Motor neuron (in vitro differentiated cells): ENCODE results near the gene TWIST2. TPM values are rescaled to one million over a fixed set of nuclear protein-coding genes. Genes with fewer than 3 reads are reported as not detected.
A peak's percentile ranks its signal among the peaks of the same experiment; 100 is the strongest.

Source experiments
- ATAC-seq, 8 experiments: fragments of 200-7000 bp; cut with Tn5 transposase; replicated peaks in 6 of 8; 2 replicates each; pipeline ENCODE4 v1.8.0; 2021; ENCODE audit warnings: mild to moderate bottlenecking in 8 of 8, moderate library complexity in 8 of 8
- H3K27ac ChIP-seq, 2 donors: fragments of 250-450 bp; sonication (Bioruptor Pico); 2 replicates each; pipeline ENCODE4 v1.9.0; 2021; ENCODE audit warnings: antibody characterized with exemption in 2 of 2, mild to moderate bottlenecking in 2 of 2, moderate library complexity in 1 of 2
- H3K4me1 ChIP-seq, 2 donors: fragments of 250-450 bp; sonication (Bioruptor Pico); replicated peaks in 1 of 2; 2 replicates each; pipeline ENCODE4 v1.6.1; 2021; ENCODE audit warnings: antibody characterized with exemption in 2 of 2, mild to moderate bottlenecking in 2 of 2, moderate library complexity in 1 of 2
- H3K4me3 ChIP-seq, 5 donors: fragments of 250-450 bp; sonication (Bioruptor Pico); 2 replicates each; pipeline ENCODE4 v1.9.0; 2021; ENCODE audit warnings: antibody characterized with exemption in 5 of 5, mild to moderate bottlenecking in 5 of 5, moderate library complexity in 4 of 5
- WGBS, 10 experiments: fragments of 450-650 bp; shearing (Covaris generic); methylation state at CpG; one replicate each; pipeline ENCODE4 v1.0.0; 2022; 5-methylcytosine and 5-hydroxymethylcytosine counted together
- in situ Hi-C, 9 experiments: fragments of 400-800 bp; cut with MboI; loops; one replicate each; pipeline ENCODE4 v1.15.0; 2021; ENCODE audit warnings: low sequenced_read_pairs in 9 of 9, low pct_unique_long_range_greater_than_20kb in 2 of 9; ENCODE audit not compliant: unreplicated experiment in 9 of 9
- total RNA-seq, 8 experiments: library from RNA; unstranded; fragments of 300-600 nt; gene quantifications; 2 replicates each; pipeline versions ENCODE4 v1.2.3 to v1.2.4, GENCODE V29; 2022

The TWIST2 gene
- total RNA-seq, 8 experiments from 2014 or later, result 1.00 to 41.3 (median 9.5) TPM; not detected in 3

DNA sequence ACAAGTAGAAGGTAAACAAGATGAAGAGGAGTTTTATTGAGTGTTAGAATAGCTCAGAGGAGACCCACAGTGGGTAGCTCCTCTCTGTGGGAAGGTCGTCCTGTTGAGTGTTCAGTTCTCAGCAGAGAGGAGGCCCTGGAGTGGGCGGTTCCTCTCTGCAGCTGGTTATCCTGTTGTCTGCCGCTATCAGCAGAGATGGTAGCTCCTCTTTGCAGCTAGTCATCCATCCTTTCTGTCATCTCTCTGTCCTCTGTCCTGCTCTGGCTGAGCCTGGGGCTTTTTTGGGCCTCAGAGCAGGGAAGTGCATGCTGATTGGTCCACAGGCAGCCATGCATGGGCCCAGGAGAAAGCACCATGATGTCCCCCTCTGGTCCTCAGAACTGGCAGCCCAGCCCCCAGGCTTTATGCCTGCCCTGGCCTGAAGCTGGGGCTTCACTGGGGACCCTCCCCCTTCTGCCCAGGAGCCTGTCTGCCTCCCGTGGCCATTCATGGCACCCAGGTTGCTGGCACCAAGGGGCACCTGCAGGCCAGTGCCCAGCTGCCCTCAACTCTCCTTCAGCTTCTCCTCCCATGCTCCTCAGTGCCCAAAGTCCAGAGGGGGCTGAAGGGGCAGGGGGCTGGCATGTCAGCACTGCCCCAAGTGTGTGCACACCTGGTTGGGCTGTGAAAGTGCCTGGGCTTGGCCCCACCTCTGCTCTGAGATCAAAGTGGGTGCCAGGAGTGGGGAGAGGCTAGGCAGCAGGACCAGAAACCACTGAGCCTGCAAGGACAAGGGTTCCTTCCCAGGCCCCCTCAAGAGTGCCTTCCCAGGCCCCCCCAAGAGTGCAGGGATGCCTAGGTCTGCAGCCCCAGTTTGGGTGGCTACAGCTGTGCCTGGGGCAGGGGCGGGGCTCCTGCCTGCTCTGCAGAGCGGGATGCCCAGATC, 98.7 kb downstream of the TWIST2 start:
- no peaks in the 10 kb centered on the region for H3K4me1 ChIP-seq
- WGBS, 10 experiments, result 20 to 88% (median 62%) methylated on average over 1 to 4 of the region's 6 CpGs; no CpG with 5 or more reads in 3 of the 10 experiments
- in situ Hi-C loops, result no loop called here
- peak in 2 of 8 experiments; percentile 50 to 63 for ATAC-seq
- H3K4me3 ChIP-seq, result no peak overlapping the region
- H3K27ac ChIP-seq, result no peak overlapping the region

DNA sequence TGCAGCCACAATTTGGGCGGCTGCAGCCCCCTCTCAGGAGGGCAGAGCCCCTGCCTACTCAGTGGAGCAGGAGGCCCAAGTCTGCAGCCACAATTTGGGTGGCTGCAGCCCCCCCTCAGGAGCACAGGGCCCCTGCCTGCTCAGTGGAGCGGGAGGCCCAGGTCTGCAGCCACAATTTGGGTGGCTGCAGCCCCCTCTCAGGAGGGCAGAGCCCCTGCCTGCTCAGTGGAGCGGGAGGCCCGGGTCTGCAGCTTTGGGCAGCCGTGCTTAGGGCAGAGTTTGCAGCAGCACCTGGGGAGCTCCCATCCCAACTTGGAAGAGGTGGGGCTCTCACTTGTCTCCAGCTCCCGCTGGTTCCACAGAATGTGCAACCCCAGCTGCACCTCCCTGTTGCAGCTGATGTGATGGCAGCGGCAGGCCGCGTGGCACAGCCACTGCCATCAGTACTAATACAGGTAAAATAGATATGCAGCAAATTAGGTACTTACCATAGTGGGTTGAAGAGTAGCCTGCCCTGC, 99.4 kb downstream of the TWIST2 start:
- Histone ChIP-seq H3K27ac (no peak overlapping the region), H3K4me3 (no peak overlapping the region), H3K4me1 (peaks cover 0 to under 1% of the 10 kb centered on the region in 2 donors)
- ATAC-seq, result no peak
- 40 to 93% (median 82%) methylated on average over 1 to 4 of the region's 9 CpGs; no CpG with 5 or more reads in 5 of the 10 experiments for WGBS, 10 experiments
- in situ Hi-C loops, result no loop called here

DNA sequence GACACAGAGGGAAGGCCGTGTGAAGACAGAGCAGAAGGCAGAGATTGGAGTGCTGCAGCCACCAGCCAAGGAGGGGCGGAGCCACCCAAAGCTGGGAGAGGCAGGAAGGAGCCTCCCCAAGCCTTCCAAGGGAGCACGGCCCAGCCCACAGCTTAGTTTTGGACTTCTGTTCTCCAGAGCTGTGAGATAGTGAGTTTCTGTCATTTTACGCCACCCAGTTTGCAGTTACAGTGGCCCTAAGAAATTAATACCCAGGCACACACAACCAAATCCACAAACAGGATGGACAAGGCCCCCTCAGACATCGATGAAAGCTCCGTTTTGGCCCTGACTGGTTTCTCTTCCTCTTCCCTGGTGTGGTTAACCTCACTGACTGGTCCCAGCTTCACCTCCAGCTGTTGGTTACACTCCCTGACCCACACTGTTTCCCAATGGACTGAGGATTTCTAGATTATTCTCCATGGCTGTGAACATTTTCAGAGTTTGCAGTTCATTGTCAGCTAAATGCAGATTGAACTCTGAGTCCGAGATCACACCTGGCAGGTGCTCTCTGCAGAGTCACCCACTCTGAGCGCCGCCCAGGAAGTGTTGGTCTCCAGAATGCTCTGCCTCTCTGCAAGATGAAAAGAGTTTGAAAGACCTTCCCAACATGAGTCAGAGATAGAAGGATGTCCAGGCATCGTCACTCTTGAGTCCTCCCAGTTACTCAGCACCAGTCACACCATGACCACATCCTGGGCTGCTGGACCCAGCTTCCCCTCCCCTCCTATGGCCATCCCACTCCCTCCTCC, 100.2 kb downstream of the TWIST2 start:
- H3K4me3 ChIP-seq, result no peak overlapping the region
- 10 to 100% (median 65%) methylated on average over 1 to 6 of the region's 10 CpGs; no CpG with 5 or more reads in 4 of the 10 experiments for WGBS, 10 experiments
- H3K4me1 ChIP-seq, result peaks cover 0 to 4% of the 10 kb centered on the region in 2 donors
- in situ Hi-C loops, result no loop called here
- ATAC-seq, result peak in 6 of 8 experiments; percentile 14 to 82 (median 67)
- no peak overlapping the region for H3K27ac ChIP-seq

DNA sequence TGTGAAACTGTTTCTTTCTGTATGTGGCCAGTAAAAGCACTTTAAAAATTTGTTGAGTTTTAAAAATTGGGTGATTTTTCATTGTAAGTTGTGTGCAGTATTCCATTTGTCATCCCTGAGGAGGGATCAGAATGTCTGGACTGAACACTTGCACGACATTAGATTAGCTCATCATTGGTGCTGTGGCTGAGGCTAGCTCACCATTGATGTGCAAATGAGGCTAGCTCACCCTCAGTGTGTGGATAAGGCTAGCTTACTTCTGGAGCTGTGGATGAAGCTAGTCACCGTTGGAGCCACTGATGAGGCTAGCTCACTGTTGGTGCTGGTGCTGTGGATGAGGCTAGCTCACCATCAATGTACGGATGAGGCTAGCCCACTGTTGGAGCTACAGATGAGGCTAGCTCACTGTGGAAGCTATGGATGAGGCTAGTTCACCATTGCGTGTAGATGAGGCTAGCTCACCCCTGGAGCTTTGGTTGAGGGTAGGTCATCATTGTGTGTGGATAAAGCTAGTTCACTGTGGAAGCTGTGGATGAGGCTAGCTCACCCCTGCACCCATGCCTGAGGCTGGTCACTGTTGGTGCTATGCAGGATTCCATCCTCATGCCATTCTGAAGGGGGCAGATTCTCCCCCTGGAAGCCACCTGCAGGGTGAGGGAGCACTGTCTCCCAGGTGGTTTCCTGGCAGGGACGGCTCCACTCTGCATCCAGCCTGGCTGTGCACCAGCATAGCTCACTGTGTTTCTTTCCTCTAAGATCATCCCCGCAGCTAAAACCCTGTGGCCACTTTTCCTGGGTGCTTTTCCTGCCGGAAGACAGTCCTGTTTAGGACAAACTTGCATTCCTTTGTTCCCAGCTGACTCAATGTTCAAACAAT, 101.1 kb downstream of the TWIST2 start:
- in situ Hi-C loops, result no loop called here
- no peak overlapping the region for H3K4me3 ChIP-seq
- H3K27ac ChIP-seq, result no peak overlapping the region
- WGBS, 10 experiments, result 40 to 82% (median 71%) methylated on average over 1 to 5 of the region's 7 CpGs; no CpG with 5 or more reads in 1 of the 10 experiments
- peaks cover 0 to 4% of the 10 kb centered on the region in 2 donors for H3K4me1 ChIP-seq
- ATAC-seq, result peak in 5 of 8 experiments; percentile 4 to 68 (median 22)

DNA sequence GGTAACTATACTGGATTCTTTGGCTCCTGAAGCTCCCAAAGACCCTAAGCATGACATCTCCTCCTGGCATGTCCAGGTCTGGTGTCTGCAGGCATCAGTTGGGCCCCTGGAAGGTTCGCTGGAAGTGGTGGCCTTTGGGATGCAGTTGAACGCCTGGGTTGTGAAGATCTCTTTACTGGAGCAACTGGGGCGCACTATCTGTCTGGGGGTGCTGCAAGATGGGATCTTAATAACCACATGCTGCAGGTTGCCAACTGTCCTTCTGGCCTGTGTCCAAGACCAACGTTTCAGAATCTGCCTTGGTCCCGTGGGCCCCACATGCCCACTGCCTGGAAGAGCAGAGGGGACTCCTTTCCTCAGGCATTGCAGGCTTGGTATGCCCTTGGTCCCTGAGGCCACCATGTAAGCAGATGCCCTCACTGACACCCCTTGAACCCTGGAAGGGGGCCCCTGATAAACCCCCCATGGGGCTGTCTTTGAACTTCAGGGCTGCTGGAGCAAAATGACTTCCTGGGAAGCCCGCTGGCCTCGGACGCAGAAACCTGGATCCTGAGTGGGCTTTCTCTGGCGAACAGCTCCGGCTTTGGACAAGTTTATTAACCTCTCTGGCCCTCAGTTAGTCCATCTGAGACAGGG, 101.9 kb downstream of the TWIST2 start:
- Histone ChIP-seq H3K4me3 (no peak overlapping the region), H3K4me1 (peaks cover 0 to 4% of the 10 kb centered on the region in 2 donors), H3K27ac (no peak overlapping the region)
- in situ Hi-C loops, result no loop called here
- ATAC-seq, result no peak
- WGBS, 10 experiments, result 73 to 100% (median 87%) methylated on average over 2 to 10 of the region's 10 CpGs; no CpG with 5 or more reads in 3 of the 10 experiments

DNA sequence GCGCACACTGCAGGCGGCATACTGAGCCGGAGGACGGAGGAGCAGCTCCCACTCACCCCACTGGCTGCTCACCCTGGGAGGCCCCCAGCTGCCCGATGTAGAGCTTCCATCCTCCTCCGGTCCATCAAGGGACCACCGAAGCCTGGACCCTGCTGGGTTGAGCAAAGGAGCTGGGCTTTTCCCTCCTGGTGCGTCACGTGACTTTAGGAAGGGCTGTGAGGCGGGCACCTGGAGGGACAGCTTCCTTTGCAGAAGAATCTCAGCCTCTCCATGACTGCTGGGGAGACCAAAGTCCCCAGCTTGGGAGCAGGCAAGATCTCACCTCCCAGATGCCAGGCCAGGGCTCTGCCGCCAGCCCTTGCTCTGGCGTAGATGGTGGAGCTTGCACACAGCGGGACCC, 102.7 kb downstream of the TWIST2 start:
- no peak for ATAC-seq
- Histone ChIP-seq H3K27ac (no peak overlapping the region), H3K4me3 (no peak overlapping the region), H3K4me1 (peaks cover 0 to 10% of the 10 kb centered on the region in 2 donors)
- WGBS, 10 experiments, result 80 to 100% (median 100%) methylated on average over 1 to 13 of the region's 13 CpGs; no CpG with 5 or more reads in 1 of the 10 experiments
- in situ Hi-C loops, result no loop called here

DNA sequence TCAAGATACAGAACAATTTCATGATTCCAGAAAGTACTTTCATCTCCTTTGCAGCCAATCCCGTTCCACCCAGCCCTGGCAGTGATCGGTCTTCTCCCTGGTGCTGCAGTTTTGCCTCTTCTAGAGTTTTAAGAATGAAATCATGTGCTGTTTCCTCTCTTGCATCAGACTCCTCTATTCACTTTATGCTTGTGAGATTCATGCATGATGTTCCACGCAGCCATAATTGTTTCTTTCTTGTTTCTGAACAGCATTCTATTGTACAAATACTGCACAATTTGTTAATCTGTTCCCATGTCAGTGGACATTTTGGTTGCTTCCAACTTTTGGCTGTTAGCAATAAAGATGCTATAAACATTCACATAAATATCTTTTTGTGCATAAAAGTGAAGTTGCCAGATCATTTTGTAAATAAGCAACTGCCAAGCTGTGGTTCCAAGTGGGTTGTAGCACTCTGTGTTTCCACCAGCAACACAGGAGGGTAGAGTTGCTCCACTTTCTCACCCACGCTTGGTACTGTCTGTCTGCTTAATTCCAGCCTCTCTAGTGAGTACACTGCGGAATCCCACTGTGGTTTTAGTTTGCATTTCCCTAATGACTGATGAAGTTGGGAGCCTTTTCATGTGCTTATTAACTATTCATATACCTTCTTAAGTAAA, 104.5 kb downstream of the TWIST2 start:
- H3K4me3 ChIP-seq, result no peak overlapping the region
- peak in 5 of 8 experiments; percentile 11 to 64 (median 37) for ATAC-seq
- H3K27ac ChIP-seq, result no peak overlapping the region
- WGBS, 10 experiments, result 50 to 92% (median 77%) methylated on average over 1 to 5 of the region's 5 CpGs
- peaks cover 0 to 10% of the 10 kb centered on the region in 2 donors for H3K4me1 ChIP-seq
- in situ Hi-C loops, result no loop called here

DNA sequence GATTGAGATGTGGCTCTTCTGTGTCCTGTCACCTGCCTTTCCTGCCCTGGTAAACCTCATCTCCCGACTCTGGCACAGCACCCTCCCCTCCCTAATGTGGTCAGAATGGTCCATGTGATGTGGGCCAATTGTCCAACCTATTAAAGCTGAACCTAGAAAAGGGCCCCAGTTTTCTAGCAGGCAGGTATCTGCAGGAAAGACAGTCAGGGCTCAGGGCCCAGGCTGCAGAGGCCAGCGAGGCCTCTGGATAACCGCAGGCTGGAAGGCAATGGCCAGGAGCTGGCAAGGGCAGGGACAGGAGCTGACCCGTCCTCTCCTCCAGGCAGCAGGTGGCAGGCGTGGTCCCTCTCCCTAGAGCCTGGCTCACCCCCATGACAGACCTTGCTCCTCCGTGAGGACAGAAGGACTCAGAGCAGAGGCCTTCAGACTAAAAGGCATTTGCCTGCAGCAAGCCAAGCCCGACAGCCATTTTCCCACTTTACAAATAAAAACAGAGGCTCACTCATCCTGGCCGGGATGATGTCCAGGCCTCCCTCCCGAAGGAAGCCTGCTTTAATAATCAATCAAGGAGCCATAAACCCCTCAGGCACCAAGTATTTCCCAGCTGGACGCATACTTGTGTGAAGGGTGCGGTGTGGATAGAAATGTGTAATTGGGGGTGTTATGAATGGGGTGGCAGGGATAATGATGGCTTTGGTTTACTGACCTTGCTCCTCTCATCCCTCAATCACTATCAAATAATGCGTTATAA, 107.1 kb downstream of the TWIST2 start:
- Histone ChIP-seq H3K4me1 (peaks cover 0 to 10% of the 10 kb centered on the region in 2 donors), H3K4me3 (no peak overlapping the region), H3K27ac (no peak overlapping the region)
- 26 to 100% (median 68%) methylated on average over 1 to 10 of the region's 12 CpGs; no CpG with 5 or more reads in 2 of the 10 experiments for WGBS, 10 experiments
- ATAC-seq, result peak; percentile 30 to 55 (median 38)
- in situ Hi-C loops, result no loop called here

DNA sequence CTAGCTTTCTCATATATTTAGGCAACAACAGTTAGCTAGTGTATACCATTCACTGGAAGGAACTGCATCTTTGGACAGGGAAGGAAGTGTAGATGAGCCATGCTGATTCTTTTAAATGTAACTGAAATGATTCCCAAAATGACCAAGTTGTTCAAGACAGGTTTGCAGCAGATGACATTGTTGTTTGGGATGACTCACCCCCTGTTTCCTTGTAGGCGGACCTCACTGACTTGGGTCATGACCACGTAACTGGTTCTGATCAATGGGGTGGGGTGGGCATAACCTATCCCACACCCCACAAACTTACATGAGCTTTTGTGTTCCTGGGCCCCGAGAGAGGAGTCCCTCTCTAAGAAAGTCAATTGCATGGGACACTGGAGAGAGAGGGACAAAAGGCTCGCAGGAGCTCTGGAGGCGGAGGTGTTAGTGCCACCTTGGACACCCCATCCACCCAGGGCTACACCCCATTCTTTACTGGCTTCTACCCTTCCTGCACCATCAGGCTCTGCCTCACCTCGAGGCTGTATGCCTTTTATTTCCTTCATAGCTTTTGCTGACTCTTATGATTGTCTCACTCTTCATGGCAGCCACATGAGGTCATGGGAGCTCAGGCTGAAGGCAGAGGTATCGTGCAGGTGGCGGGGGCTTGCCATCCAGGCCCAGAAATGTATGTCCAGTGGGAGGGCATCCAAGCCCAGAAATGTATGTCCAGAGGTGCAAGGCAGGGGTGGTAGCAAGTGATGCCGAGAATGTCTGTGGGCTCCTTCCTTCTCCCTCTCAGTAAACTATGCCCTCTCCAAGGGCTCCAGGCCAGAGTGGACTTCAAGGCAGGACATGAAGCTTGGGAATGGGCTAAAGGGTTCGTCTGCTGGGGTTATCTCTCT, 108.0 kb downstream of the TWIST2 start:
- in situ Hi-C loops, result no loop called here
- WGBS, 10 experiments, result 51 to 90% (median 67%) methylated on average over 1 to 8 of the region's 10 CpGs; no CpG with 5 or more reads in 3 of the 10 experiments
- Histone ChIP-seq H3K4me1 (peaks cover 0 to 10% of the 10 kb centered on the region in 2 donors), H3K4me3 (no peak overlapping the region), H3K27ac (no peak overlapping the region)
- peak in 2 of 8 experiments; percentile 85 for ATAC-seq

DNA sequence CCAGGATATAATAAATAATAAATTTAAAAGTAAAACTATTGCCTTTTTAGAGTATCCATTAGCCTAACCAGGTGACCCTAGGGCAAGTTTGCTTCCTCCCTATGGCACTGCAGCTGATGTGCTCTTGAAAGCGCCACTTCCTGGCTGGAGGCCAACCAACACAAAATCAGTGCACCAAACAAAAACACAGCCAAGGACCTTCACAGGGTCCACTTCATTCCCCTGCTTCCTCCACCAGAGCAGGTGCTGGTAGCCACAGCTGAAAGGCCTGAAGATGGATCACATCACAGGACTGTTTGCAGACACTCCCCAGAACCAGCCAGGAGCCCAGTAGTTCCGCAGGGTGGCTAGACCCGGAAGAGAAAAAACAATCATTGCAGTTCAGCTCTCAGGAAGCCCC, 108.8 kb downstream of the TWIST2 start:
- in situ Hi-C loops, result no loop called here
- WGBS, 10 experiments, result 80 to 100% (median 100%) methylated on average over 1 to 2 of the region's 3 CpGs; no CpG with 5 or more reads in 3 of the 10 experiments

More for the DNA sequence above, 108.8 kb downstream of the TWIST2 start:
- H3K4me1 ChIP-seq, result peaks cover 0 to 10% of the 10 kb centered on the region in 2 donors
- H3K27ac ChIP-seq, result no peak overlapping the region
- ATAC-seq, result no peak
- H3K4me3 ChIP-seq, result no peak overlapping the region
